A673 (cell line): Measurements from ENCODE around the gene CMPK2. TPM values are rescaled to one million over a fixed set of nuclear protein-coding genes. Genes with fewer than 3 reads are reported as not detected.

Experiments
- BruUV-seq: library from RNA; stranded (reverse); fragments of 400-500 nt; replicated peaks from 2 replicates; lab custom pipeline; 2021; lab: Mats Ljungman, UMichigan
- CTCF ChIA-PET: fragments of 300-600 bp; sonication (Branson Sonifier 250); formaldehyde crosslinking; loops from one replicate; lab custom pipeline; 2022; ENCODE audit warnings: antibody characterized with exemption; lab: Charles Lee
- POLR2A ChIA-PET: fragments of 300-600 bp; sonication (Branson Sonifier 250); formaldehyde crosslinking; loops from one replicate; lab custom pipeline; 2022; ENCODE audit warnings: antibody characterized with exemption; ENCODE audit not compliant: low non-redundant PET; lab: Charles Lee
- DNase-seq: peaks from one replicate; pipeline ENCODE4 v3.0.0-alpha.2; 2015; ENCODE audit warnings: low spot score
- H3K27ac ChIP-seq: fragments of 200-600 bp; sonication (generic); 2 replicates; pipeline ENCODE4 v1.5.1; 2016; ENCODE audit warnings: mixed run types, low read depth, mild to moderate bottlenecking, mixed read lengths, antibody characterized with exemption, low read length; ENCODE audit not compliant: poor library complexity, severe bottlenecking
- H3K27me3 ChIP-seq: fragments of 200-600 bp; sonication (generic); replicated peaks from 2 replicates; pipeline ENCODE4 v1.6.1; 2017; ENCODE audit warnings: mixed run types, low read depth, mild to moderate bottlenecking, mixed read lengths, antibody characterized with exemption, low read length; ENCODE audit not compliant: insufficient read depth, poor library complexity
- H3K36me3 ChIP-seq: fragments of 200-600 bp; sonication (generic); 2 replicates; pipeline ENCODE4 v1.6.1; 2016; ENCODE audit warnings: mixed run types, mild to moderate bottlenecking, mixed read lengths, antibody characterized with exemption, low read length; ENCODE audit not compliant: insufficient read depth, poor library complexity, severe bottlenecking
- H3K4me1 ChIP-seq: fragments of 200-600 bp; sonication (generic); 2 replicates; pipeline ENCODE4 v1.6.1; 2017; ENCODE audit warnings: mixed run types, mild to moderate bottlenecking, mixed read lengths, antibody characterized with exemption, low read length; ENCODE audit not compliant: insufficient read depth, poor library complexity, severe bottlenecking
- H3K4me3 ChIP-seq: fragments of 200-600 bp; sonication (generic); 2 replicates; pipeline ENCODE4 v1.5.1; 2016; ENCODE audit warnings: low read depth, mixed run types, mild to moderate bottlenecking, mixed read lengths, low read length; ENCODE audit not compliant: poor library complexity, severe bottlenecking
- H3K9me3 ChIP-seq: fragments of 200-600 bp; sonication (generic); 2 replicates; pipeline ENCODE4 v1.6.1; 2016; ENCODE audit warnings: mixed run types, low read depth, mild to moderate bottlenecking, mixed read lengths, antibody characterized with exemption, low read length; ENCODE audit not compliant: poor library complexity, severe bottlenecking
- EZH2 ChIP-seq: fragments of 200-600 bp; sonication (generic); IDR thresholded peaks from 2 replicates; pipeline ENCODE4 v1.6.1; 2017; ENCODE audit warnings: borderline replicate concordance, low read depth, mild to moderate bottlenecking, mixed read lengths, antibody characterized with exemption, low read length; ENCODE audit not compliant: poor library complexity, severe bottlenecking
- intact Hi-C: fragments of 100-400 bp; cut with micrococcal nuclease; formaldehyde crosslinking; loops from one replicate; pipeline ENCODE4 v1.10.0; 2022; ENCODE audit not compliant: unreplicated experiment
- total RNA-seq: library from RNA; stranded (reverse); gene quantifications from 2 replicates; pipeline ENCODE4 v1.2.3, GENCODE V29; 2021
- TF ChIP-seq, protein P1 (sequence below): fragments of 300-800, 200-600 bp; sonication (generic); conservative IDR thresholded peaks from 2 replicates; pipeline ENCODE4 v1.5.1; 2017; ENCODE audit warnings: low read depth, mild to moderate bottlenecking, antibody characterized with exemption, low read length, moderate library complexity, mixed read lengths

CMPK2 gene
- total RNA-seq, 1 experiment from 2014 or later: 4.6 TPM

DNA sequence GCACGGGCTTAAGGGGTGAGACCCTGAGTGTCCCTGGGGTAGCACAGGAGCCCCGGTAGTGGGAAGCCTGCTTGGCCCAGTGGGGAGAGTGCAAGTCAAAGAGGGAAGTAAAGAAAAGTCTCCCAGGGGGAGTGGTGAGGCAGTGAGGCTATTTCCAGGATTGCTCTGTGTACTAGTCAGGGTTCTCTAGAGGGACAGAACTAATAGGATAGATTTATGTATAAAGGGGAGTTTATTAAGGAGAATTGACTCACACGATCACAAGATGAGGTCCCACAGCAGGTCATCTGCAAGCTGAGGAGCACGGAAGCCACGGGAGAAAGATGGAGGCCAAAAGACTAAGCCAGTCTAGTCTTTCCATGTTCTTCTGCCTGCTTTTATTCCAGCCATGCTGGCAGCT is 45.5 kb downstream of the CMPK2 start:
- intact Hi-C loops: no loop called here
- peaks cover 6% of the 10 kb centered on the region for H3K4me1 ChIP-seq
- ChIA-PET CTCF (no interaction called here), POLR2A (no interaction called here)
- no peak overlapping the region for H3K4me3 ChIP-seq
- no TSS peak for BruUV-seq
- no peak overlapping the region for H3K27ac ChIP-seq
- H3K27me3 ChIP-seq: no peaks in the 10 kb centered on the region
- H3K36me3 ChIP-seq: no peaks in the 10 kb centered on the region
- TF ChIP-seq EZH2: no peak
- TF ChIP-seq, protein P1, sequence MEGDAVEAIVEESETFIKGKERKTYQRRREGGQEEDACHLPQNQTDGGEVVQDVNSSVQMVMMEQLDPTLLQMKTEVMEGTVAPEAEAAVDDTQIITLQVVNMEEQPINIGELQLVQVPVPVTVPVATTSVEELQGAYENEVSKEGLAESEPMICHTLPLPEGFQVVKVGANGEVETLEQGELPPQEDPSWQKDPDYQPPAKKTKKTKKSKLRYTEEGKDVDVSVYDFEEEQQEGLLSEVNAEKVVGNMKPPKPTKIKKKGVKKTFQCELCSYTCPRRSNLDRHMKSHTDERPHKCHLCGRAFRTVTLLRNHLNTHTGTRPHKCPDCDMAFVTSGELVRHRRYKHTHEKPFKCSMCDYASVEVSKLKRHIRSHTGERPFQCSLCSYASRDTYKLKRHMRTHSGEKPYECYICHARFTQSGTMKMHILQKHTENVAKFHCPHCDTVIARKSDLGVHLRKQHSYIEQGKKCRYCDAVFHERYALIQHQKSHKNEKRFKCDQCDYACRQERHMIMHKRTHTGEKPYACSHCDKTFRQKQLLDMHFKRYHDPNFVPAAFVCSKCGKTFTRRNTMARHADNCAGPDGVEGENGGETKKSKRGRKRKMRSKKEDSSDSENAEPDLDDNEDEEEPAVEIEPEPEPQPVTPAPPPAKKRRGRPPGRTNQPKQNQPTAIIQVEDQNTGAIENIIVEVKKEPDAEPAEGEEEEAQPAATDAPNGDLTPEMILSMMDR: no peak
- no peak for DNase-seq
- no peaks in the 10 kb centered on the region for H3K9me3 ChIP-seq

GRCh38 chr2:6819668-6820067 is 46.0 kb downstream of the CMPK2 start:
- TF ChIP-seq, protein P1: no peak
- no peak for TF ChIP-seq EZH2
- H3K27ac ChIP-seq: no peak overlapping the region
- DNase-seq: no peak
- H3K27me3 ChIP-seq: no peaks in the 10 kb centered on the region
- H3K36me3 ChIP-seq: no peaks in the 10 kb centered on the region
- ChIA-PET CTCF (no interaction called here), POLR2A (no interaction called here)
- H3K9me3 ChIP-seq: no peaks in the 10 kb centered on the region
- BruUV-seq: no TSS peak
- H3K4me3 ChIP-seq: no peak overlapping the region
- peaks cover 6% of the 10 kb centered on the region for H3K4me1 ChIP-seq
- intact Hi-C loops: no loop called here

DNA sequence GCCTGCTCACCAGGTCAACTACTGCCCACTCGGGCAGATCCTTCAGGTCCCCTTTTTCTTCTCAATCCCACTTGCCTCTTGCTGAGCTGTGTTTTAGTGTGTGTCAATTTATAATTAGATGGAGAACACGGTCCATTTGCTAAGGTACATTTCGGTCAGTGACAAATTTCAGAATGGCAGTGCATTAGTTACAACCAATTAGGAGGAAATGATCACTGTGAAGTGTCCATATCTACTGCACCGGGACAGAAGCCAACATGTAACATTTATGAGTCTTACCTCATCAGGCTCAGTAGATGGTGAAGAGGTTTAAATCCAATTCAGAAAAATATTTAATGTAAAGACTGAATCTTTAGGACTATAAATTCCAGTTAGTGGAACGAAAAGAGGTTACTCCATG is 47.7 kb downstream of the CMPK2 start:
- intact Hi-C loops: no loop called here
- POLR2A ChIA-PET: no interaction called here
- TF ChIP-seq, protein P1: no peak
- no peak for TF ChIP-seq EZH2
- Histone ChIP-seq H3K27me3 (no peaks in the 10 kb centered on the region), H3K36me3 (no peaks in the 10 kb centered on the region), H3K4me1 (peaks cover 1% of the 10 kb centered on the region), H3K27ac (no peak overlapping the region), H3K4me3 (no peak overlapping the region), H3K9me3 (no peaks in the 10 kb centered on the region)
- no TSS peak for BruUV-seq
- no peak for DNase-seq
- CTCF ChIA-PET: no interaction called here
